Kasumi-1 (cell line): Measurements from ENCODE around the gene STXBP5.

Experiments
- DNase-seq, 2 experiments: peaks; one replicate each; lab custom pipeline; 2025; lab: John Stamatoyannopoulos, UW

The STXBP5 gene

DNA sequence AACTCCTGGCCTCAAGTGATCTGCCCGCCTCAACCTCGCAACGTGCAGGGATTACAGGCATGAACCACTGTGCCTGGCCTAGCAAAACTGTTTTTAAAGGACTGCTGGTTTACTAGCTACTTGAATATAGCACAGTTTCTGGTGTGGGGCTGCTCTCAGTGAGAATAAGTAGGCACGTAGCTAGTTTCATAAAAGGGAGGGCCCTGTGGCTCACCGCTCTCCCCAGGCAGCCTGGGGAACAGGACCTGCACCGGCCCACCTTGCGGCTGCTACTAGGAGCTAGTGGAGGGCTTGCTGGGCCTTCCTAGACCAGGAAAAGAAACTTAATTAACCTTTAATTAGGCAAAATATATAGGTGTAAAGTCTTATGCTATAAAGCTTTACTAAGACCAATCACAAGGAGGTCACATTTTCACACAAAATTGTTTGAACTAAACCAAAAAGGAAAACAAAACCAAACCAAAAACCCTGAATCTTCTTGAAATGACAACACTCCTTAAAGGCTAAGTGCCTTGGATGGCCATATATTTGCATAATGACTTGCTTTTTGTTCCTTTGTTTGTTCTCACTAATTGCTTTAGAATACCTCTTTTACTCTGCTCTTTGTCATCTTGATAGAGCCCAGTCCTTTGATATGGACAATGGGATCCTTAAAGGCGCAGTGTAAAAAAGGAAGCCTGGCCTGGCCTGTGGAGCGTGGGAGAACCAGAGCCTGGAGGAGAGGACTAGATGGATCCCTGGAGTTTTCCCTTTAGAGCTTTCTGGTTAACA, 234.7 kb downstream of the STXBP5 start:
- no peak for DNase-seq
